AG08395 (cell line): ENCODE measurements around the gene PAX5.

ENCODE experiments used
- DNase-seq: peaks from one replicate; pipeline ENCODE4 v3.0.0; 2012; ENCODE audit warnings: mixed read lengths, low spot score

The PAX5 gene

DNA sequence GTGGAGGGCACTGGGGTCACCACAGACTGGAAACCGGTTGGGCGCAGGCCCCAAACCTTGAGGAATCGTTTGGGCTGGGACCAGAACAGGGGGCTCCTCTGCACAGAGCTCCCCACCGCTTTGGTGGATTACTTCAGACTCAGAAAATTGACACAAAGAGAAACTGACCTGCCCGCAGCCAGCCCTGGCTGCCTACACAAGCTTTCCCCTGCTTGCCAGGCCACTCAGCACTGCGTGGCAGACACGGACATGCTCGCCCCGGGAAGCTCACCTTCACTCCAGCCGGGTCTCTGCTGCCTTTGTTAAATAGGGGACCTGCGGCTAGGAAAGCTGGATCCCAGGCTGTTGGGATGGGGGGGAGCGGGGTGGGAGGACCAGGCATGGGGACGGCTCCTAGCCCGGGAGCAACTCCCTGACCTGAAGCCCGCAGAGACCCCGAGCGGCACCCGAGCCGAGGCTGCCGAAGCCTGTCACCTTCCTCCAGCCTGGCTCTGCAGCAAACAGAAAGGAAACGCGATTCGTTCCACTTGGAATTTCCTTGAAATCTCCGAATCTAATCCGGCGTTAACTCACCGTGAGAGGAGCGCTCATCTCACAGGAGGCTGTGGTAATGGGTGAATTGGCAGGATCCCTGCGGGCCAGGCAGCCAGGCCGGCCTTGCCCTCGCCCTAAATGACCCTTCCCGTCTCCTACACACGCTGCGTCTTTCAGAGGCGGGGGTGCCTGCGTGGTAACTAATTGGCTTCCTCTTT is 8.8 kb downstream of the PAX5 start:
- no peak for DNase-seq

DNA sequence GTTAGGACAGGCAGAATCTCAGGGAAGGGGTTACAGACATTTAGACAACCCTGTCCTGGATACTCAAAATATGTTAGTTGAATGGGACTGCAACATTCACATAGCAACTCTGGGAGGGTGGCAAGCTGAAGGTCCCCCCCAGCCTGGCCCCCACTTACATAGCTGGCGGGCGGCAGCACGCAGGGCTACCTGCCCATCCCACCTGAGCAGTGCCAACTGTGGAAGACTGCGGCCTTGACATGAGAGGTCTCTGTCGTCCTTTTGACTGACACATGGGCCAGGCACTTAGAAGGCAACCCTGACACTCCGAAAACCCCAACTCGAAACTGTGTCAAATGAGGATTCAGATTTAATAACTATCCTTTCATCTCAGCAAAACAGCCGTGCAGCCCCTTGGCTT is 16.5 kb downstream of the PAX5 start:
- DNase-seq, result no peak

- no peak for DNase-seq
Observed at GRCh38 chr9:37011530-37011929, 22.5 kb downstream of the PAX5 start.

GRCh38 chr9:37010976-37011375 is 23.1 kb downstream of the PAX5 start:
- DNase-seq, result no peak

DNA sequence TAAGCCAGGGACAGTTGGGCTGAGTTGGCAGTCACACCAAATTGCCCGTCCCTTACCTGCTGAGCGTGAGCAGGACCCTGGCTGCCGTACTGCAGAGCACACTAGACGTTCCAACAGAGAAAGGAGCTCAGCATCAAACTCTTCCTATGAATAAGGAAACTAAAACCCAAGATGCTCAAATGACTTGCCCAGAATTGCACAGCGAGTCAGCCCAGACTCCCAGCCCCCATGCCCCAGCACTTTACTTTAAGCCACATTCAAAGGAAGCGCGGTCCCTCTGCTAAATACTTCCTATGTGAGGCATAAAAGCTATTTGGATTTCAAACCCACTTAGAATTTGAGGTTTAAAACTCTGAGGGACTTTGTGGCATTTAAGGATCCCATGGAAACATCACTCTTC is 23.9 kb downstream of the PAX5 start:
- DNase-seq, result no peak

GRCh38 chr9:37007295-37007694 is 26.8 kb downstream of the PAX5 start:
- DNase-seq, result no peak

DNA sequence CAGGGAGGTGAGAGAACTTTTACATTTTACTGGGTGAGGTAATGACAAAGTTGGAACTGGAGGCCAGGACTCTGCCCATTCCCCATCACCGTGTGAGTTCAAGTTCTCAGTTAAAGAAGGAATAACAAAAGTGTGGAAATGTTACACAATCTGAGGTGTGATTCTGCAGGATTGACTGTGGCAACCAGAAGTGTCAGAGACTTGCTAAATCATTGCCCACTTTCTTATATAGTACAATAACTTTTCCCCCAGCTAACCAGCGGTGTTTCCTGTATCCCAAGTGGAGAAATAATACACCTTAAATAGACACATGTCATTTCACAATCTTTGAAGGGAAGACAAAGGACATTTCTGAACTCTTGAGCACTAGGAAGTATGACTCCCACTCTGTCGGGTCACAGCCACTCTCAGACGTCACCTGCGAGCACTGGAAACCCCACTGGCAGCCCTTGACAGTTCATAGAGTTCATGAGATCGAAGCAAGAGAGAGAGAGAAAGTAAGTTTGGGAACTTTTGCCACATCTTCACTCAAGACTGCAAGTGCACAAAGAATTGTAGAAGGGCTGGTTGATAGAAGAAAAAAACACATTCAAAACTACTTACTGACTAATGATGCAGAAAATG is 28.4 kb downstream of the PAX5 start:
- DNase-seq, result no peak

DNA sequence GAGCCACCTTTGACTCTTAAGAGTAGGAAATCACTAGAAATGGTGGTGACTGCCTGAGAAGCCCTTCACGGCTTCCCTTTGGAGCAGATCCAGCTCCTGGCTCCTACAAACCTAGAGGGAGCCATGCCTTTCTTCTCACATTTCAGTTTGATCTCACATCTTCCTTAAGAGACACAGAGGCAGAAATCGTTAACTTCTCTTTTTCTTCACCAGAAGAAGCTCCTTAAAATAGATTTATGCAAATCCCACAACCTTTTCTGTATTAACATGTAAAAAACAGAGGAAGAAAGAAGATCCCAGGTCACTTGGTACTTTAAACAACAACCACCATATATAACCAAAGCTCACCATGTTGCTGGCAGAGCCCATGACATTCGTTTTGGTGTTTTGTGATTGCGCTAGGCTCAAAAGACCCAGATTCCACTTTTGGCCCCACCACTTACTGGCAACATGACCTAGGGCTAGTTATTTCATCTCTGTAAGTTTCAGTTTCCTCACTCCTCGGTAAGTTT is 29.6 kb downstream of the PAX5 start:
- no peak for DNase-seq

GRCh38 chr9:37002413-37003217 is 31.5 kb downstream of the PAX5 start:
- DNase-seq, result no peak

DNA sequence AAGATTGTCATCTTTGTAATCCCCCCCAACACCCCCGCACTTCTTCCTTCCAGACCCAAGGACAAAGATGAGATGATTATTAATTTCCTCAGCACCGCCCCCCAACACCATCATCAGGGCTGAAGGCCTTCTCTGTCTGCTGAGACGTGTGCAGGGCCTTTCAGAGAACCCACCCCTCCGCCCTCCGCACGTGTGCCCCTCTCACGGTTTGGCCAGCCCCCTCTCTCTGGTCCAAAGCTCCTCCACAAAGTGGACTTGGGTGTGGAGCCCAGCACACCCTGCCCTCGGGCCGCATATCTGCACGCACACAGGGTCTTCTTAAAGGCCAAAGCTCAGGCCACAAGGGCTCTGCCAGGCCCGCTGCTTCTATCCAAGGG is 32.0 kb downstream of the PAX5 start:
- DNase-seq, result no peak

- no peak for DNase-seq
Observed at GRCh38 chr9:37001459-37001858, 32.6 kb downstream of the PAX5 start.

- DNase-seq, result no peak
Observed at GRCh38 chr9:36999728-37000333, 34.2 kb downstream of the PAX5 start.

- DNase-seq, result no peak
Observed at GRCh38 chr9:36997414-36997813, 36.7 kb downstream of the PAX5 start.

DNA sequence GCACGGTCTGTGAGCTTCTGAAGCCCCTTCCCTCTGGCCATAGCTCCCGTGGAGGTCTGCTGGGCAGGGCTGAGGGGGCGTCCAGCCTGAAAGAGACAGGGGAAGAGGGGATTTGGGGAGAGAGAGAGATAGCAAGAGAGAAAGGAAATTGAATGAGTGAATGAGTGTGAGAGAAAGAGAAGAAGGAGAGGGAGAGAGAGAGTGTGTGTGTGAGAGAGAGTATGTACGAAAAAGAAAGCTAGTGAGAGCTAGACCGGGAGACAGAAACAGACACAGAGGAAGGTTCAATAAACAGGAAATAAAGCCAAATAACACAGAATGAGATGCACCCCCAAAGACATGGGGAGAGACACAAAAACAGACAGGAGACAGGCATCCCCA is 37.4 kb downstream of the PAX5 start:
- no peak for DNase-seq

- peak; percentile 38 for DNase-seq
Observed at GRCh38 chr9:36995927-36996705, 38.0 kb downstream of the PAX5 start.

- no peak for DNase-seq
Observed at GRCh38 chr9:36993933-36994764, 39.9 kb downstream of the PAX5 start.

DNA sequence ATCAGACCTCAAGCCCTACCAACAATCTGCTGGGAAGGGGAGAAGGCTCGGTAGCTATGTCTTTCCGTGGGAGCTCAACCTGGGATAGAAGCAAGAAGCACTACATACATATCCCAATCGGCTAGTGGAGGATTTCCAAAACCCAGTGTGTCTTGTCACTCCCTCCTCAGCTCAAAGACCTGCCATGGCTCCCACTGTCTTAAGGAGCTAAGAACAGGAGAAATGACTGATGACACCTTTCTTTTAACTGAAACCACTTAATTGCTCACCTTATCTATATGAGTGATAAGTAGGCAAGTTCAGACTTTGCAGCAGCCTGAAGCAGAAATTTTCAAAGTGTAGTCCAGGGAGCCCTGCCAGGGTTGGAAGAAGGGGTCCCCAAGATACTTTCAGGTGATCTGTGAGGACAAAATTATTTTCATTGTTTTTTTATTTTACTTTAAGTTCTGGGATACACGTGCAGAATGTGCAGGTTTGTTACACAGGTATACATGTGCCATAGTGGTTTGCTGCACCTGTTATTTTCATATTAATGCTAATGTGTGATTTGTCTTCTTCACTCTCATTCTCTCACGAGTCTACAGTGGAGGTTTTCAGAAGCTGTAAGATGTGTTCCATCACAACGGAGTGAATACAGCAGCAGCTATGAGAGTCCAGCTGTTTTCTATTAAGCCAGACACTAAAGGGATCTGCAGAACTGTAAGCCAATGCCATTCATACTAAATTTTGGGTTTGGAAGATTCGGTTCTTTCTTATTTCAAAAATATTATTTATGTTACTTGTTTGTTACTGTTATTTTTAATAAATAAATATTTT is 41.4 kb downstream of the PAX5 start:
- DNase-seq, result no peak

GRCh38 chr9:36991516-36992134 is 42.4 kb downstream of the PAX5 start:
- DNase-seq, result no peak

GRCh38 chr9:36988848-36989247 is 45.2 kb downstream of the PAX5 start:
- DNase-seq, result no peak
